PC-3 (cell line): ENCODE measurements around the gene RACK1.

Experiments used
- EZH2 ChIP-seq: fragments of 300-600 bp; sonication (generic); IDR thresholded peaks from one replicate; pipeline ENCODE4 v1.6.1; 2017; ENCODE audit warnings: antibody characterized with exemption, mild to moderate bottlenecking, low read length; ENCODE audit not compliant: unreplicated experiment
- EZH2phosphoT487 ChIP-seq: fragments of 300-600 bp; sonication (generic); IDR thresholded peaks from 2 replicates; pipeline ENCODE4 v1.6.1; 2018; ENCODE audit warnings: mild to moderate bottlenecking, antibody characterized with exemption, low read length, borderline replicate concordance
- TF ChIP-seq, protein P1 (sequence below): fragments of 300-600 bp; sonication (generic); conservative IDR thresholded peaks from 2 replicates; pipeline ENCODE4 v1.5.1; 2017; ENCODE audit warnings: antibody characterized with exemption, low read depth, mild to moderate bottlenecking, low read length

- TF ChIP-seq, protein P1, sequence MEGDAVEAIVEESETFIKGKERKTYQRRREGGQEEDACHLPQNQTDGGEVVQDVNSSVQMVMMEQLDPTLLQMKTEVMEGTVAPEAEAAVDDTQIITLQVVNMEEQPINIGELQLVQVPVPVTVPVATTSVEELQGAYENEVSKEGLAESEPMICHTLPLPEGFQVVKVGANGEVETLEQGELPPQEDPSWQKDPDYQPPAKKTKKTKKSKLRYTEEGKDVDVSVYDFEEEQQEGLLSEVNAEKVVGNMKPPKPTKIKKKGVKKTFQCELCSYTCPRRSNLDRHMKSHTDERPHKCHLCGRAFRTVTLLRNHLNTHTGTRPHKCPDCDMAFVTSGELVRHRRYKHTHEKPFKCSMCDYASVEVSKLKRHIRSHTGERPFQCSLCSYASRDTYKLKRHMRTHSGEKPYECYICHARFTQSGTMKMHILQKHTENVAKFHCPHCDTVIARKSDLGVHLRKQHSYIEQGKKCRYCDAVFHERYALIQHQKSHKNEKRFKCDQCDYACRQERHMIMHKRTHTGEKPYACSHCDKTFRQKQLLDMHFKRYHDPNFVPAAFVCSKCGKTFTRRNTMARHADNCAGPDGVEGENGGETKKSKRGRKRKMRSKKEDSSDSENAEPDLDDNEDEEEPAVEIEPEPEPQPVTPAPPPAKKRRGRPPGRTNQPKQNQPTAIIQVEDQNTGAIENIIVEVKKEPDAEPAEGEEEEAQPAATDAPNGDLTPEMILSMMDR, result no peak
- no peak for TF ChIP-seq EZH2
- no peak for TF ChIP-seq EZH2phosphoT487
Measured at GRCh38 chr5:181218795-181219124, 24.9 kb downstream of the RACK1 start.
